NCI-H2171 (cell line): ENCODE data around the gene AHNAK.
A peak's percentile ranks its signal among the peaks of the same experiment; 100 is the strongest.
"Not testable (repeated sequence)": the region's sequence is repeated elsewhere in the genome, so short reads cannot be mapped to it uniquely, and the experiment has no call there.

ENCODE experiments used
- DNase-seq: peaks from one replicate; lab custom pipeline; 2025; lab: John Stamatoyannopoulos, UW

The AHNAK gene

GRCh38 chr11:62516736-62517371 is 29.8 kb downstream of the AHNAK start:
- no peak for DNase-seq

- no peak for DNase-seq
Observed at GRCh38 chr11:62514151-62514550, 32.5 kb downstream of the AHNAK start.

GRCh38 chr11:62513626-62514025 is 33.0 kb downstream of the AHNAK start:
- no peak for DNase-seq

GRCh38 chr11:62512961-62513360 is 33.6 kb downstream of the AHNAK start:
- no peak for DNase-seq

GRCh38 chr11:62508336-62509058 is 38.1 kb downstream of the AHNAK start:
- no peak for DNase-seq

- DNase-seq, result no peak
Observed at GRCh38 chr11:62507125-62507422, 39.5 kb downstream of the AHNAK start.

GRCh38 chr11:62506413-62507124 is 40.0 kb downstream of the AHNAK start:
- no peak for DNase-seq

GRCh38 chr11:62505440-62506091 is 41.0 kb downstream of the AHNAK start:
- DNase-seq, result no peak

- no peak for DNase-seq
Observed at GRCh38 chr11:62505059-62505439, 41.6 kb downstream of the AHNAK start.

GRCh38 chr11:62504158-62504973 is 42.2 kb downstream of the AHNAK start:
- DNase-seq, result no peak

- DNase-seq, result no peak
Observed at GRCh38 chr11:62502030-62502730, 44.4 kb downstream of the AHNAK start.

- no peak for DNase-seq
Observed at GRCh38 chr11:62501432-62501891, 45.1 kb downstream of the AHNAK start.

GRCh38 chr11:62500650-62501030 is 46.0 kb downstream of the AHNAK start:
- no peak for DNase-seq

- peak; percentile 38 for DNase-seq
Observed at GRCh38 chr11:62499944-62500649, 46.5 kb downstream of the AHNAK start.

GRCh38 chr11:62499311-62499943 is 47.2 kb downstream of the AHNAK start:
- DNase-seq, result not testable (repeated sequence)

- no peak for DNase-seq
Observed at GRCh38 chr11:62498492-62499286, 47.9 kb downstream of the AHNAK start.

- no peak for DNase-seq
Observed at GRCh38 chr11:62498031-62498430, 48.6 kb downstream of the AHNAK start.

GRCh38 chr11:62497132-62497801 is 49.3 kb downstream of the AHNAK start:
- no peak for DNase-seq

GRCh38 chr11:62496676-62497075 is 49.9 kb downstream of the AHNAK start:
- DNase-seq, result no peak
